HG03558 (cell line): ENCODE results near the gene BMERB1.
"Not testable (repeated sequence)": the region's sequence is repeated elsewhere in the genome, so short reads cannot be mapped to it uniquely, and the experiment has no call there.

Source experiments
- ATAC-seq: cut with Tn5 transposase; IDR thresholded peaks from one replicate; pipeline ENCODE4 v1.9.1; 2021; ENCODE audit warnings: moderate number of reproducible peaks; ENCODE audit not compliant: unreplicated experiment; ENCODE audit errors: extremely low read depth

The BMERB1 gene

GRCh38 chr16:15434425-15435215, at the start of gene BMERB1:
Gene BMERB1 (plus strand): TSS chr16:15434588. CDS start chr16:15434654, 66 bp downstream.
- ATAC-seq: no peak

- ATAC-seq: not testable (repeated sequence)
Observed at GRCh38 chr16:15388060-15388459, 46.3 kb upstream of the BMERB1 start.

GRCh38 chr16:15389916-15390315, 44.5 kb upstream of the BMERB1 start:
- not testable (repeated sequence) for ATAC-seq

GRCh38 chr16:15393025-15393424, 41.4 kb upstream of the BMERB1 start:
- ATAC-seq: not testable (repeated sequence)

GRCh38 chr16:15395631-15396508, 38.5 kb upstream of the BMERB1 start, which contains the start of gene MPV17L:
Gene MPV17L (plus strand): TSS chr16:15395754. CDS start chr16:15395898, 144 bp downstream.
- ATAC-seq: not testable (repeated sequence)

GRCh38 chr16:15396509-15396829, 37.9 kb upstream of the BMERB1 start:
- not testable (repeated sequence) for ATAC-seq

- no peak for ATAC-seq
Observed at GRCh38 chr16:15396948-15397594, 37.3 kb upstream of the BMERB1 start.

GRCh38 chr16:15398618-15399316, 35.6 kb upstream of the BMERB1 start:
- ATAC-seq: no peak

- no peak for ATAC-seq
Observed at GRCh38 chr16:15399317-15399716, 35.1 kb upstream of the BMERB1 start.

GRCh38 chr16:15400314-15400713, 34.1 kb upstream of the BMERB1 start:
- ATAC-seq: not testable (repeated sequence)

- ATAC-seq: no peak
Observed at GRCh38 chr16:15401972-15402371, 32.4 kb upstream of the BMERB1 start.

GRCh38 chr16:15403392-15403995, 30.9 kb upstream of the BMERB1 start:
- no peak for ATAC-seq

GRCh38 chr16:15404091-15404490, 30.3 kb upstream of the BMERB1 start:
- not testable (repeated sequence) for ATAC-seq

GRCh38 chr16:15404792-15405191, 29.6 kb upstream of the BMERB1 start:
- ATAC-seq: no peak

- ATAC-seq: not testable (repeated sequence)
Observed at GRCh38 chr16:15407756-15408155, 26.6 kb upstream of the BMERB1 start.

GRCh38 chr16:15409476-15409875, 24.9 kb upstream of the BMERB1 start:
- ATAC-seq: not testable (repeated sequence)

- no peak for ATAC-seq
Observed at GRCh38 chr16:15415511-15415985, 18.8 kb upstream of the BMERB1 start.

GRCh38 chr16:15417197-15417596, 17.2 kb upstream of the BMERB1 start:
- ATAC-seq: no peak

- ATAC-seq: no peak
Observed at GRCh38 chr16:15418206-15418605, 16.2 kb upstream of the BMERB1 start.
